Endothelial cell of umbilical vein (primary cell): ENCODE results near the gene SLF2.

Experiments
- CTCF ChIP-seq, 2 donors: IDR thresholded peaks; 1 replicate in 1 of 2; 2 replicates in 1 of 2; pipeline ENCODE4 v1.5.1; 2011; ENCODE audit warnings: low read length in 2 of 2, mild to moderate bottlenecking in 2 of 2, moderate library complexity in 2 of 2, control low read depth in 1 of 2, inconsistent platforms in 1 of 2, low read depth in 1 of 2; ENCODE audit not compliant: insufficient read depth in 1 of 2; ENCODE audit errors: extremely low read depth in 1 of 2
- EZH2 ChIP-seq: IDR thresholded peaks from 2 replicates; pipeline ENCODE4 v1.6.1; 2012; ENCODE audit warnings: borderline replicate concordance, low read depth, mild to moderate bottlenecking, moderate library complexity, low read length, inconsistent platforms; ENCODE audit not compliant: severe bottlenecking
- FOS ChIP-seq: IDR thresholded peaks from 2 replicates; pipeline ENCODE4 v1.6.1; 2011; ENCODE audit warnings: mild to moderate bottlenecking, low read length, moderate library complexity, borderline replicate concordance; ENCODE audit not compliant: insufficient read depth
- MAX ChIP-seq: IDR thresholded peaks from 2 replicates; pipeline ENCODE4 v1.6.1; 2011; ENCODE audit not compliant: insufficient read depth, insufficient read length
- MYC ChIP-seq: IDR thresholded peaks from one replicate; pipeline ENCODE4 v1.6.1; 2011; ENCODE audit warnings: mild to moderate bottlenecking, low read depth, low read length
- POLR2A ChIP-seq: IDR thresholded peaks from 2 replicates; pipeline ENCODE4 v1.6.1; 2012; ENCODE audit warnings: low read depth, mild to moderate bottlenecking, control low read depth, low read length
- POLR2AphosphoS5 ChIP-seq: IDR thresholded peaks from 2 replicates; pipeline ENCODE4 v1.6.1; 2012; ENCODE audit warnings: low read depth, mild to moderate bottlenecking, control low read depth, low read length, moderate library complexity; ENCODE audit not compliant: insufficient read depth

- TF ChIP-seq FOS (no peak), CTCF (IDR thresholded peaks at IDR 0.05; ENCODE audit: extremely low read depth in 1 of 2, insufficient read depth in 1 of 2, low read depth in 1 of 2, low read length in 2 of 2) (no peak), MAX (peak; percentile 89), POLR2A (no peak), EZH2 (no peak), MYC (peak; percentile 84), POLR2AphosphoS5 (peak; percentile 55)
These were observed 74.4 kb downstream of the SLF2 start, which contains the start of the genes MRPL43 and TWNK for GRCh38 chr10:100986952-100987684.
